Measurements from ENCODE around the gene CCAR1.
"Not testable (repeated sequence)": the region's sequence is repeated elsewhere in the genome, so short reads cannot be mapped to it uniquely, and the experiment has no call there.

Gene CCAR1

GRCh38 chr10:68829952-68830351 is 108.9 kb downstream of the CCAR1 start:
- no peak for DNase-seq

GRCh38 chr10:68831961-68832455 is 111.0 kb downstream of the CCAR1 start:
- DNase-seq = no peak

GRCh38 chr10:68832601-68833000 is 111.6 kb downstream of the CCAR1 start:
- DNase-seq = no peak

GRCh38 chr10:68837626-68838322 is 116.7 kb downstream of the CCAR1 start:
- no peak for DNase-seq

- DNase-seq = not testable (repeated sequence)
These were observed 119.6 kb downstream of the CCAR1 start for GRCh38 chr10:68840650-68841049.

Data from CD4-positive, alpha-beta T cell treated with Interleukin-4 for 1 hour (primary cell).